H9 (cell line): ENCODE results near the gene RASGEF1C. TPM values are rescaled to one million over a fixed set of nuclear protein-coding genes. Genes with fewer than 3 reads are reported as not detected.

Experiments
- DNase-seq: peaks from one replicate; pipeline ENCODE4 v3.0.0-alpha.2; 2017
- H2AFZ ChIP-seq: one replicate; pipeline ENCODE4 v1.6.1; 2013; ENCODE audit warnings: mild to moderate bottlenecking, low read length, control low read depth, moderate library complexity
- H2AK5ac ChIP-seq: 2 replicates; pipeline ENCODE4 v1.6.1; 2013; ENCODE audit warnings: low read length, control low read depth, mixed read lengths; ENCODE audit not compliant: insufficient read length
- H2BK120ac ChIP-seq: one replicate; pipeline ENCODE4 v1.6.1; 2013; ENCODE audit warnings: low read depth, mild to moderate bottlenecking, low read length, control low read depth, inconsistent platforms; ENCODE audit not compliant: poor library complexity, severe bottlenecking
- H2BK12ac ChIP-seq: 2 replicates; pipeline ENCODE4 v1.6.1; 2013; ENCODE audit warnings: low read length, control low read depth, mixed read lengths, low read depth; ENCODE audit not compliant: insufficient read length
- H2BK15ac ChIP-seq: 2 replicates; pipeline ENCODE4 v1.6.1; 2013; ENCODE audit warnings: low read depth, low read length, control low read depth
- H2BK20ac ChIP-seq: one replicate; pipeline ENCODE4 v1.6.1; 2013; ENCODE audit warnings: low read depth, mild to moderate bottlenecking, low read length, control low read depth, inconsistent platforms; ENCODE audit not compliant: poor library complexity, severe bottlenecking
- H2BK5ac ChIP-seq: 2 replicates; pipeline ENCODE4 v1.6.1; 2013; ENCODE audit warnings: low read length, control low read depth, mixed read lengths; ENCODE audit not compliant: insufficient read length
- H3K14ac ChIP-seq: 2 replicates; pipeline ENCODE4 v1.6.1; 2013; ENCODE audit warnings: low read length, control low read depth; ENCODE audit not compliant: insufficient read depth
- H3K18ac ChIP-seq: 2 replicates; pipeline ENCODE4 v1.6.1; 2013; ENCODE audit warnings: low read depth, mild to moderate bottlenecking, mixed read lengths, low read length, control low read depth; ENCODE audit not compliant: insufficient read length
- H3K23ac ChIP-seq: 2 replicates; pipeline ENCODE4 v1.6.1; 2013; ENCODE audit warnings: low read length, control low read depth, mixed read lengths, low read depth; ENCODE audit not compliant: insufficient read length
- H3K23me2 ChIP-seq: 2 replicates; pipeline ENCODE4 v1.6.1; 2013; ENCODE audit warnings: low read depth, mild to moderate bottlenecking, mixed read lengths, low read length, control low read depth; ENCODE audit not compliant: insufficient read length, poor library complexity, severe bottlenecking
- H3K27ac ChIP-seq: 2 replicates; pipeline ENCODE4 v1.5.1; 2013; ENCODE audit warnings: low read length, control low read depth, mixed read lengths, low read depth; ENCODE audit not compliant: insufficient read length
- H3K27me3 ChIP-seq: 2 replicates; pipeline ENCODE4 v1.6.1; 2013; ENCODE audit warnings: low read length, control low read depth, inconsistent platforms; ENCODE audit not compliant: insufficient read depth
- H3K4ac ChIP-seq: 2 replicates; pipeline ENCODE4 v1.6.1; 2013; ENCODE audit warnings: low read depth, mild to moderate bottlenecking, control low read depth, inconsistent platforms, low read length, moderate library complexity
- H3K4me1 ChIP-seq: 2 replicates; pipeline ENCODE4 v1.6.1; 2013; ENCODE audit warnings: low read length, control low read depth, inconsistent platforms; ENCODE audit not compliant: insufficient read depth
- H3K4me2 ChIP-seq: 2 replicates; pipeline ENCODE4 v1.6.1; 2013; ENCODE audit warnings: low read length, control low read depth, mixed read lengths; ENCODE audit not compliant: insufficient read length, insufficient read depth
- H3K56ac ChIP-seq: 2 replicates; pipeline ENCODE4 v1.6.1; 2013; ENCODE audit warnings: low read depth, mild to moderate bottlenecking, mixed read lengths, low read length, control low read depth; ENCODE audit not compliant: insufficient read length
- H3K79me1 ChIP-seq: 2 replicates; pipeline ENCODE4 v1.6.1; 2013; ENCODE audit warnings: low read depth, mild to moderate bottlenecking, moderate library complexity, low read length, control low read depth, inconsistent platforms; ENCODE audit not compliant: insufficient read depth, poor library complexity, severe bottlenecking
- H3K79me2 ChIP-seq: 2 replicates; pipeline ENCODE4 v1.6.1; 2013; ENCODE audit warnings: low read length, control low read depth, inconsistent platforms; ENCODE audit not compliant: insufficient read depth
- H3K9ac ChIP-seq: 2 replicates; pipeline ENCODE4 v1.6.1; 2013; ENCODE audit warnings: low read length, control low read depth, mixed read lengths; ENCODE audit not compliant: insufficient read length; ENCODE audit errors: extremely low read depth
- H3K9me3 ChIP-seq: one replicate; pipeline ENCODE4 v1.6.1; 2013; ENCODE audit warnings: low read depth, low read length, inconsistent platforms; ENCODE audit not compliant: control insufficient read depth
- H3T11ph ChIP-seq: one replicate; pipeline ENCODE4 v1.6.1; 2013; ENCODE audit warnings: mild to moderate bottlenecking, low read length, control low read depth, inconsistent platforms
- H4K20me1 ChIP-seq: one replicate; pipeline ENCODE4 v1.6.1; 2013; ENCODE audit not compliant: control insufficient read depth, insufficient read length, insufficient read depth
- H4K5ac ChIP-seq: 2 replicates; pipeline ENCODE4 v1.6.1; 2013; ENCODE audit warnings: low read depth, mild to moderate bottlenecking, mixed read lengths, low read length, control low read depth; ENCODE audit not compliant: insufficient read length
- H4K8ac ChIP-seq: replicated peaks from 2 replicates; pipeline ENCODE4 v1.6.1; 2013; ENCODE audit warnings: low read length, control low read depth, mixed read lengths, low read depth; ENCODE audit not compliant: insufficient read length
- H4K91ac ChIP-seq: 2 replicates; pipeline ENCODE4 v1.6.1; 2013; ENCODE audit warnings: low read depth, mild to moderate bottlenecking, moderate library complexity, mixed read lengths, low read length, control low read depth; ENCODE audit not compliant: insufficient read length
- H3K27ac Mint-ChIP-seq, 3 experiments: 2 replicates in 2 of 3; 3 replicates in 1 of 3; pipeline ENCODE4 v1.8.0; 2020 to 2021; ENCODE audit warnings: mixed read lengths in 3 of 3, mild to moderate bottlenecking in 1 of 3, moderate library complexity in 1 of 3
- H3K27me3 Mint-ChIP-seq: 2 replicates; pipeline ENCODE4 v1.8.0; 2021; ENCODE audit warnings: low read depth, mild to moderate bottlenecking, moderate library complexity, mixed read lengths
- H3K36me3 Mint-ChIP-seq, 3 experiments: 2 replicates in 2 of 3; 3 replicates in 1 of 3; pipeline ENCODE4 v1.8.0; 2020 to 2021; ENCODE audit warnings: low read depth in 3 of 3, mixed read lengths in 3 of 3; ENCODE audit not compliant: insufficient read depth in 1 of 3
- H3K4me1 Mint-ChIP-seq, 2 experiments: 2 replicates each; pipeline ENCODE4 v1.8.0; 2020; ENCODE audit warnings: mixed read lengths in 2 of 2
- H3K4me3 Mint-ChIP-seq, 2 experiments: 2 replicates in 1 of 2; 3 replicates in 1 of 2; pipeline ENCODE4 v1.8.0; 2020 to 2021; ENCODE audit warnings: mild to moderate bottlenecking in 2 of 2, mixed read lengths in 2 of 2, moderate library complexity in 1 of 2
- H3K9me3 Mint-ChIP-seq, 2 experiments: 2 replicates in 1 of 2; 3 replicates in 1 of 2; pipeline ENCODE4 v1.8.0; 2020; ENCODE audit warnings: mild to moderate bottlenecking in 2 of 2, mixed read lengths in 2 of 2, moderate library complexity in 1 of 2
- CTCF ChIP-seq: fragments of 200-600 bp; sonication (generic); conservative IDR thresholded peaks from 3 replicates; pipeline ENCODE4 v1.8.0; 2021; ENCODE audit warnings: antibody characterized with exemption, mild to moderate bottlenecking
- WGBS: extraction: QIAGEN DNeasy Blood & Tissue Kit; methylation state at CpG from one replicate; pipeline ENCODE4 v1.1.7; 2013; ENCODE audit warnings: missing lambda C conversion rate, low lambda C conversion rate, mixed read lengths; ENCODE audit not compliant: insufficient read length; ENCODE audit errors: extremely low coverage; 5-methylcytosine and 5-hydroxymethylcytosine counted together
- total RNA-seq: library from RNA; stranded (reverse); gene quantifications from 2 replicates; pipeline ENCODE4 v1.2.1, GENCODE V29; 2021

Gene RASGEF1C
- total RNA-seq, 1 experiment from 2014 or later = 0.83 TPM

- Histone ChIP-seq H2BK5ac (no peak overlapping the region), H3T11ph (no peak overlapping the region), H4K8ac (no peak overlapping the region), H4K5ac (no peak overlapping the region), H3K27me3 (no peaks in the 10 kb centered on the region), H3K4me2 (no peak overlapping the region), H2AFZ (no peak overlapping the region), H3K27ac (no peak overlapping the region), H3K4me1 (no peaks in the 10 kb centered on the region), H3K23me2 (no peaks in the 10 kb centered on the region), H3K18ac (no peak overlapping the region), H3K9me3 (no peaks in the 10 kb centered on the region), H3K4ac (no peak overlapping the region), H2AK5ac (no peak overlapping the region), H3K79me1 (no peaks in the 10 kb centered on the region), H3K23ac (no peak overlapping the region), H2BK12ac (no peak overlapping the region), H4K91ac (no peak overlapping the region), H2BK120ac (no peak overlapping the region), H2BK20ac (no peak overlapping the region), H2BK15ac (no peak overlapping the region), H4K20me1 (no peaks in the 10 kb centered on the region), H3K14ac (no peak overlapping the region), H3K56ac (no peak overlapping the region), H3K9ac (no peak overlapping the region), H3K79me2 (no peaks in the 10 kb centered on the region)
- Mint-ChIP-seq H3K27me3 (no peaks in the 10 kb centered on the region), H3K4me3 (no peak overlapping the region), H3K36me3 (peaks cover 0 to 2% (median 0%) of the 10 kb centered on the region in 3 experiments; a peak in 1 of 7 replicates), H3K4me1 (peaks cover 5 to 15% of the 10 kb centered on the region in 2 experiments; a peak in 3 of 4 replicates), H3K9me3 (no peaks in the 10 kb centered on the region; a peak in 1 of 5 replicates), H3K27ac (no peak overlapping the region)
- no peak for TF ChIP-seq CTCF
- no peak for DNase-seq
- WGBS = 100% methylated on average over 1 of the region's 23 CpGs
Observed at GRCh38 chr5:180113660-180114303, 95.2 kb downstream of the RASGEF1C start.
